ENCODE results near the gene P3H4. TPM values are rescaled to one million over a fixed set of nuclear protein-coding genes. Genes with fewer than 3 reads are reported as not detected.

The P3H4 gene
- total RNA-seq, 4 donors from 2014 or later, result 8.4 to 19.9 (median 14.4) TPM

DNA sequence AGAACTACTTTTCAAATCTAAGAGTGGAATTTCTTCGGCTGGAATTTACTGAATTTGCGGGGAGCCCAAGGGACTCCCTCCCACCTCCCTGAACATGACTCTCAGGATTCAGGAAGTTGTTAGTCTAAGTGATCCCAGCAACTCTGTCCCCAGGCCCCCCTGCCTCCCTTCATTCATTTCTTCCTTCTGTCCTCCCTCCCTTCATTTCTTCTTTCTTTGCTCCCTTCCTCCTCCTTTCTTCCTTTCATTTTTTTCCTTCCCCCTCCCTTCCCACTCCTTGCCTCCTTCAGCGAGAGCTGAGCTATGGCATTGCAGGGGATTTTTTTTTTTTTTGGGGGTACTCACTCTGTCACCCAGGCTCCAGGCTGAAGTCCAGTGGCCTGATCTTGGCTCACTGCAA lies 14.4 kb downstream of the P3H4 start:
- H3K27ac ChIP-seq (replicated peaks in 1 of 4), result no peak overlapping the region
- intact Hi-C loops (cut with DNase I), result no loop called here
- TF ChIP-seq EP300 (IDR thresholded peaks at IDR 0.05) (no peak), POLR2AphosphoS5 (IDR thresholded peaks at IDR 0.05) (no peak), CTCF (IDR thresholded peaks at IDR 0.05) (no peak), POLR2A (IDR thresholded peaks at IDR 0.05; ENCODE audit: low read depth) (no peak)
- no peaks in the 10 kb centered on the region for H3K9me3 ChIP-seq
- H3K4me1 ChIP-seq, result peaks cover 18 to 29% (median 26%) of the 10 kb centered on the region in 4 donors
- peaks cover 0 to 2% (median under 1%) of the 10 kb centered on the region in 4 donors for H3K36me3 ChIP-seq
- WGBS, result 87% methylated on average over 3 of the region's 3 CpGs
- H3K27me3 ChIP-seq, result peaks cover 0 to 17% (median 0%) of the 10 kb centered on the region in 4 donors
- DNase-seq (ENCODE audit: extremely low spot score), result no peak
- no peak overlapping the region for H3K4me3 ChIP-seq

DNA sequence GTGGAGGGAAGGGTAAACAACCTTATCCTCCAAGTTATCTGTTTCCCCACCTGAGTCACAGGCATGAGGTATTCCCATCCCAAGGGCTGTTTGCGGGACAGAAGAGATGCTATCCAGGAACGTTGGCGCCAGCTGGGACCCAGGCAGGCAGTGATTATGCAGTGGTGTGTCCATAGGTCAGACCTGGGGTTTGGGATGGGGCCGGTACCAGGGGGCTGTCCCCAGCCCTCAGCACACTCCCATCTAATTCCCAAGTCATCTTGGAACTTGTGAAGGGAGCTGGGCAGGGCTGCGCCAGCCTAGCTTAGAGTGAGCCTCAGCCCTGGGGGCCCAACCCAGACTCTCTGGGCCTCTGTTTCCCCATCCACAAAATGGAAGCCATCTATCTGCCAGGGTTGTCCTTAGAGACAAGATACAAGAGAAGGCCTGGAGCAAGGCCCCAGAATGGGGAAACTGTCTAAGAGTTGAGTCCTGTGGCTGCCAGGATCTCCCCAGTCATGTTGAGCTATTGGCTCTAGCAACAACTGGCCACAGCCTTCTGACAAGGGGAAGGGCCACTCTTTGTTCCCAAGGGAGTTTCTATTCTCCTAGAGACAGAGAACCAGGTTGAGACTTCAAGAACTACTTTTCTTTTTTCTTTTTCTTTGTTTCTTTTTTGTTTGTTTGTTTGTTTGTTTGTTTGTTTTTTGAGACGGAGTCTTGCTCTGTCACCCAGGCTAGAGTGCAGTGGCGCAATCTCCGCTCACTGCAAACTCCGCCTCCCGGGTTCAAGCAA lies 15.4 kb downstream of the P3H4 start:
- Histone ChIP-seq H3K9me3 (no peaks in the 10 kb centered on the region), H3K36me3 (no peaks in the 10 kb centered on the region), H3K27ac (replicated peaks in 1 of 4) (no peak overlapping the region), H3K4me1 (peaks cover 15 to 32% (median 26%) of the 10 kb centered on the region in 4 donors), H3K27me3 (peaks cover 0 to 17% (median 0%) of the 10 kb centered on the region in 4 donors), H3K4me3 (no peak overlapping the region)
- DNase-seq (ENCODE audit: extremely low spot score), result no peak
- intact Hi-C loops (cut with DNase I), result no loop called here
- TF ChIP-seq POLR2AphosphoS5 (IDR thresholded peaks at IDR 0.05) (no peak), POLR2A (IDR thresholded peaks at IDR 0.05; ENCODE audit: low read depth) (no peak), CTCF (IDR thresholded peaks at IDR 0.05) (no peak), EP300 (IDR thresholded peaks at IDR 0.05) (no peak)
- 88% methylated on average over 10 of the region's 10 CpGs for WGBS

DNA sequence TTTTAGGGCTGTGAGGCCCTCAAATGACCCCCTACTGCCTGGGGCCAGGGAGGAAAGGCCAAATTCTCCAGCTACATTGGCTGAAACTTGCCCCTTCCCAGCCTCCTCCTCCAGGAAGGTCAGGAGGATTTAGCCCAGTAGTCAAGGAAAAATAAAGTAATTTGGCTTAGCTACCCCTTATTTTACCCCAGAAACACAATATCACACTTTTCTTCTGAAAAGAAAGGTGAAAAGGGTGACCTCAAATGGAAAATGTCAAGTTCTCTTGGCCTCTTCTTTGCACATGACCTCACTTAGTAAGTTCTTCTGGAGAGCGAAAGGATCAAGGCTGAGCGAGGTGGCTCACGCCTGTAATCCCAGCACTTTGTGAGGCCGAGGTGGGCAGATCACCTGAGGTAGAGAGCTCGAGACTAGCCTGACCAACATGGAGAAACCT lies 17.2 kb downstream of the P3H4 start:
- Histone ChIP-seq H3K27me3 (peaks cover 0 to 7% (median 0%) of the 10 kb centered on the region in 4 donors), H3K9me3 (no peaks in the 10 kb centered on the region), H3K27ac (replicated peaks in 1 of 4) (no peak overlapping the region), H3K4me1 (peaks cover 11 to 25% (median 17%) of the 10 kb centered on the region in 4 donors), H3K36me3 (no peaks in the 10 kb centered on the region), H3K4me3 (no peak overlapping the region)
- TF ChIP-seq POLR2AphosphoS5 (IDR thresholded peaks at IDR 0.05) (no peak), POLR2A (IDR thresholded peaks at IDR 0.05; ENCODE audit: low read depth) (no peak), EP300 (IDR thresholded peaks at IDR 0.05) (no peak), CTCF (IDR thresholded peaks at IDR 0.05) (no peak)
- no peak for DNase-seq (ENCODE audit: extremely low spot score)
- intact Hi-C loops (cut with DNase I), result no loop called here
- 92% methylated on average over 5 of the region's 5 CpGs for WGBS

DNA sequence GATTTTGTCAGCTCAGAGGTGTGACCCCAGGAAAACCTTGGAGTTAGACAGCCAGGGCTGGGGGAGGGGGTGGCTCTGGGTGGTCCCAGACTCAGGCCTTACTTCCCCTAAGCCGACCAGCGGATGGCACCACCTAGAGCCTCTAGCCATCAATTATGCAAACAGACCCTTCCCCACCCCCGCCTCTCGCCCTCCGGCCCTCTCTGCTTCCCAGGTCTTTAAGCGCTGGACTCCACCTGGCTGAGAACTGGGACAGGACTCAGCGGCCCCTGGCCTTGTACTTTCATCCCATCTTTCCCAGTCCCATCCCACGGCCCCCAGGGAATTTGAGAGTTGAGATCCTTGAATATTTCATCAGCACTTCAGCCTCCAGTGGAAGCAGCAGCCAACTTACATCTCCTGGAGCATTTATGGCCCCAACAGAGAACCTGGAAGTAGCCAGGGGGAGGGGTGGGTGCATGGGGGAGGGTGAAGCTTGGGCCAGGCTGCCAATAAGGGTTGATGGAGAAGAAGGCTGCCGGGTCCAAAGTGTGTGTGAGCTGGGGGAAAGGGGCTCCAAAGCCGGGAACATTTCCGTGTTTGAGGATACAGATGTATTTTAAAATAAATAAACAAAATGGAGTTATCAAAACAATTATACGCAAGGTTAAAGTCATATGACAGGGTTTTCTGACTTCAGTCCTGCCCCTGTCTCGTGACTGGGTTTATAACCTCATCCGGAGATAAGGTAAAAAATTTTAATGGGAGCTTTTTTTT lies 17.8 kb downstream of the P3H4 start:
- DNase-seq (ENCODE audit: extremely low spot score), result no peak
- H3K27me3 ChIP-seq, result peaks cover 0 to under 1% (median 0%) of the 10 kb centered on the region in 4 donors
- H3K36me3 ChIP-seq, result no peaks in the 10 kb centered on the region
- no peaks in the 10 kb centered on the region for H3K9me3 ChIP-seq
- intact Hi-C loops (cut with DNase I), result no loop called here
- H3K27ac ChIP-seq (replicated peaks in 1 of 4), result no peak overlapping the region
- peaks cover 11 to 25% (median 17%) of the 10 kb centered on the region in 4 donors for H3K4me1 ChIP-seq
- WGBS, result 81% methylated on average over 14 of the region's 14 CpGs
- H3K4me3 ChIP-seq, result no peak overlapping the region
- no peak for TF ChIP-seq POLR2A (IDR thresholded peaks at IDR 0.05; ENCODE audit: low read depth)
- TF ChIP-seq POLR2AphosphoS5 (IDR thresholded peaks at IDR 0.05), result no peak
- TF ChIP-seq EP300 (IDR thresholded peaks at IDR 0.05), result no peak
- TF ChIP-seq CTCF (IDR thresholded peaks at IDR 0.05), result no peak

Data from esophagus muscularis mucosa (tissue), 4 donors.